ENCODE results near the gene OVCH1. TPM values are rescaled to one million over a fixed set of nuclear protein-coding genes. Genes with fewer than 3 reads are reported as not detected.
A peak's percentile ranks its signal among the peaks of the same experiment; 100 is the strongest.

The OVCH1 gene, protein sequence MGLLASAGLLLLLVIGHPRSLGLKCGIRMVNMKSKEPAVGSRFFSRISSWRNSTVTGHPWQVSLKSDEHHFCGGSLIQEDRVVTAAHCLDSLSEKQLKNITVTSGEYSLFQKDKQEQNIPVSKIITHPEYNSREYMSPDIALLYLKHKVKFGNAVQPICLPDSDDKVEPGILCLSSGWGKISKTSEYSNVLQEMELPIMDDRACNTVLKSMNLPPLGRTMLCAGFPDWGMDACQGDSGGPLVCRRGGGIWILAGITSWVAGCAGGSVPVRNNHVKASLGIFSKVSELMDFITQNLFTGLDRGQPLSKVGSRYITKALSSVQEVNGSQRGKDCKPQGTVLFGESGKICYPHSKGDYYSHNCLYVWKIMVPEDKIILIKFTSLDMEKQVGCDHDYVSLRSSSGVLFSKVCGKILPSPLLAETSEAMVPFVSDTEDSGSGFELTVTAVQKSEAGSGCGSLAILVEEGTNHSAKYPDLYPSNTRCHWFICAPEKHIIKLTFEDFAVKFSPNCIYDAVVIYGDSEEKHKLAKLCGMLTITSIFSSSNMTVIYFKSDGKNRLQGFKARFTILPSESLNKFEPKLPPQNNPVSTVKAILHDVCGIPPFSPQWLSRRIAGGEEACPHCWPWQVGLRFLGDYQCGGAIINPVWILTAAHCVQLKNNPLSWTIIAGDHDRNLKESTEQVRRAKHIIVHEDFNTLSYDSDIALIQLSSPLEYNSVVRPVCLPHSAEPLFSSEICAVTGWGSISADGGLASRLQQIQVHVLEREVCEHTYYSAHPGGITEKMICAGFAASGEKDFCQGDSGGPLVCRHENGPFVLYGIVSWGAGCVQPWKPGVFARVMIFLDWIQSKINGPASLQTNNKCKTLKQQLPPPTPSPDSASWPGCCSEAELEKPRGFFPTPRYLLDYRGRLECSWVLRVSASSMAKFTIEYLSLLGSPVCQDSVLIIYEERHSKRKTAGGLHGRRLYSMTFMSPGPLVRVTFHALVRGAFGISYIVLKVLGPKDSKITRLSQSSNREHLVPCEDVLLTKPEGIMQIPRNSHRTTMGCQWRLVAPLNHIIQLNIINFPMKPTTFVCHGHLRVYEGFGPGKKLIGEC
- 0.25 TPM for total RNA-seq

DNA sequence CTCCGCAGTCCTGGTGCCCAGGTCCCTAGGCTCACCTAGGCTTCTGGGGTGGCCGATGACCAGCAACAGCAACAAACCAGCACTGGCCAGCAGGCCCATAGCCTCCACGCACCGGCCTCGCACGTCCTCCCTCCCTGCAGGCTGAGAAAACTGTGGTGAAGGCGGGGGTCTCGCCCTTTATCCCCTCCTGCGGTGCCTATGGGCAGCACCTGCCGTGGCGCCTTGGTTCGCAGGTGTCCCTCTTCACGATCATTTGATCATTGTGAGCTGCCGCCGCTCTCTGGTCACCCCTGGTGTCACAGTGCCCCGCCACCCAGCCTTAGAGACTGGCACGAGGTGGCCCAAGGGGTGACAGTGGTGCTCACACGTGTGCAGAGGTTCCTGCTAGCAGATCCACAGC lies at the start of gene OVCH1:
OVCH1 (minus strand) TSS at position 99 of the 400 bp plus-strand sequence; CDS start at position 99, 0 bp downstream.
- TF ChIP-seq, protein P1, sequence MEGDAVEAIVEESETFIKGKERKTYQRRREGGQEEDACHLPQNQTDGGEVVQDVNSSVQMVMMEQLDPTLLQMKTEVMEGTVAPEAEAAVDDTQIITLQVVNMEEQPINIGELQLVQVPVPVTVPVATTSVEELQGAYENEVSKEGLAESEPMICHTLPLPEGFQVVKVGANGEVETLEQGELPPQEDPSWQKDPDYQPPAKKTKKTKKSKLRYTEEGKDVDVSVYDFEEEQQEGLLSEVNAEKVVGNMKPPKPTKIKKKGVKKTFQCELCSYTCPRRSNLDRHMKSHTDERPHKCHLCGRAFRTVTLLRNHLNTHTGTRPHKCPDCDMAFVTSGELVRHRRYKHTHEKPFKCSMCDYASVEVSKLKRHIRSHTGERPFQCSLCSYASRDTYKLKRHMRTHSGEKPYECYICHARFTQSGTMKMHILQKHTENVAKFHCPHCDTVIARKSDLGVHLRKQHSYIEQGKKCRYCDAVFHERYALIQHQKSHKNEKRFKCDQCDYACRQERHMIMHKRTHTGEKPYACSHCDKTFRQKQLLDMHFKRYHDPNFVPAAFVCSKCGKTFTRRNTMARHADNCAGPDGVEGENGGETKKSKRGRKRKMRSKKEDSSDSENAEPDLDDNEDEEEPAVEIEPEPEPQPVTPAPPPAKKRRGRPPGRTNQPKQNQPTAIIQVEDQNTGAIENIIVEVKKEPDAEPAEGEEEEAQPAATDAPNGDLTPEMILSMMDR (IDR thresholded peaks at IDR 0.05), result no peak
- TF ChIP-seq POLR2AphosphoS5 (IDR thresholded peaks at IDR 0.05; ENCODE audit: insufficient read depth in 1 of 2, low read depth in 1 of 2) (no peak), POLR2A (IDR thresholded peaks at IDR 0.05) (no peak)
- Histone ChIP-seq H3K4me1 (no peaks in the 10 kb centered on the region), H3K4me3 (no peak within 1 kb of the TSS), H3K9me3 (no peaks in the 10 kb centered on the region), H3K27ac (no peak within 1 kb of the TSS), H3K36me3 (no peaks in the 10 kb centered on the region), H3K27me3 (no peaks in the 10 kb centered on the region)
- no peak for DNase-seq (ENCODE audit: extremely low spot score in 2 of 2)
- intact Hi-C loops (cut with DNase I), result no loop called here

DNA sequence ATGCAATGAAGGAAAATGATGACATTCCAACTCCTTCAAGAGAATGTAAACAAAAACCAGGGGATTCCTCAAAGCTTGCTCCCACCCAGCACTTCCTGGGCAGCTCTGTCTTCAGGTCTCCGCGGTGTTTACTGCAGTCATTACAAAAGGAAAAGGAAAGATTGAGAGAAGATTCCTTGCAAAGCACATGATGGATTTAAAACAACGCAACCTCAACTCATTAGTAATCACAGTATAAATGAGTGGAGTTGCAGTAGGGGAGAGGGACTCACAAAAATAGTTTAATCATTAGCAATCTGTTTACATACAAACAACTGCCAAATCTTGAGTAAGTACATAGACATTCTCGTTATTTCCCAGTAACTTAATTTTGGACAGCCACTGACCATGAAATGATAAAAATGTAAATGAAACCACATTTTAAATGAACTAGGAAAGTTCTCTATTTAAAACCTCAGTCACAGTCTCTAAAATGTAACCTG lies 49.7 kb upstream of the OVCH1 start:
- intact Hi-C loops (cut with DNase I), result no loop called here
- Histone ChIP-seq H3K4me3 (no peak overlapping the region), H3K9me3 (no peaks in the 10 kb centered on the region), H3K4me1 (peaks cover 34% of the 10 kb centered on the region), H3K36me3 (no peaks in the 10 kb centered on the region), H3K27me3 (no peaks in the 10 kb centered on the region), H3K27ac (peak overlapping the region; percentile 47)
- no peak for DNase-seq (ENCODE audit: extremely low spot score in 2 of 2)
- TF ChIP-seq POLR2AphosphoS5 (IDR thresholded peaks at IDR 0.05; ENCODE audit: insufficient read depth in 1 of 2, low read depth in 1 of 2) (no peak), POLR2A (IDR thresholded peaks at IDR 0.05) (no peak)
- TF ChIP-seq, protein P1 (IDR thresholded peaks at IDR 0.05), result no peak

DNA sequence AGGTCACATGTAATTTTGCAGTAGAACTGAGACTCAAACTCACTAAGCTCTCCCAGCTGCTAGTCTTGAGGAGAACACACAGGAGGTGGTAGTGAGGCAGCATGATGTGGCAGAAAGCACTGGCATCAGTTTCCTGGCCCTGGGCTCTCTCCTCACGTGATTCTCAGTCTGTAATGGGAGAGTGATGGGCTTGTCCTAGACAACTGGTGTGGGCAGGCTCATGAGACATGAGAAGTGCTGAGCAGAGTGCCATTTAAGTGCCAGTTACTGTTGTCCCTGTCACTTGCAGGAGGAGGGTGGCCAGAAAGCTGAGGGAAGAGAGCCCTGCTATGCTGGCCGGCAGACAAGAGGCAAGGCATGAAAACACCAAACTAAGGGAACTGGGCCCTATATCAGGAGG lies 48.5 kb upstream of the OVCH1 start:
- no peak overlapping the region for H3K4me3 ChIP-seq
- H3K27me3 ChIP-seq, result no peaks in the 10 kb centered on the region
- TF ChIP-seq, protein P1 (IDR thresholded peaks at IDR 0.05), result no peak
- no peak for TF ChIP-seq POLR2A (IDR thresholded peaks at IDR 0.05)
- no peak for TF ChIP-seq POLR2AphosphoS5 (IDR thresholded peaks at IDR 0.05; ENCODE audit: insufficient read depth in 1 of 2, low read depth in 1 of 2)
- DNase-seq (ENCODE audit: extremely low spot score in 2 of 2), result no peak
- H3K36me3 ChIP-seq, result no peaks in the 10 kb centered on the region
- peak overlapping the region; percentile 47 for H3K27ac ChIP-seq
- intact Hi-C loops (cut with DNase I), result no loop called here
- peaks cover 34% of the 10 kb centered on the region for H3K4me1 ChIP-seq
- H3K9me3 ChIP-seq, result no peaks in the 10 kb centered on the region

DNA sequence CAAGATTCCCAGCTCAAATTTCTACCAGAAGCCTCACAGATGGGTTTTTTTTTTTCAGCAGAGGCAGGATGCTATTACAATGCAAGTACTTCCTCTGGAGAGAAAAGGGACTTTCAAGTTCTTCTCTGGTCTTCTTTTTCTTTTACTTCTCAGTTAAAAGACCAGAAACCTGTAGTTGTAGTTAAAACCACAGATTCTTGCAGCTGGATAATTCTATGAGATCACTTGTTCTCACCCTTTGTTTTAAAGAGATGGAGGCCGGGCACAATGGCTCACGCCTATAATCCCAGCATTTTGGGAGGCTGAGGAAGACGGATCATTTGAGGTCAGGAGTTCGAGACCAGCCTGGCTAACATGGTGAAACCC lies 47.6 kb upstream of the OVCH1 start:
- TF ChIP-seq POLR2AphosphoS5 (IDR thresholded peaks at IDR 0.05; ENCODE audit: insufficient read depth in 1 of 2, low read depth in 1 of 2), result no peak
- TF ChIP-seq, protein P1 (IDR thresholded peaks at IDR 0.05), result no peak
- no peak for TF ChIP-seq POLR2A (IDR thresholded peaks at IDR 0.05)
- no peak overlapping the region for H3K27ac ChIP-seq
- no peaks in the 10 kb centered on the region for H3K36me3 ChIP-seq
- H3K27me3 ChIP-seq, result no peaks in the 10 kb centered on the region
- H3K4me3 ChIP-seq, result no peak overlapping the region
- no peaks in the 10 kb centered on the region for H3K9me3 ChIP-seq
- intact Hi-C loops (cut with DNase I), result no loop called here
- no peak for DNase-seq (ENCODE audit: extremely low spot score in 2 of 2)
- H3K4me1 ChIP-seq, result peaks cover 34% of the 10 kb centered on the region
